Gastroesophageal sphincter (tissue), 3 donors: Measurements from ENCODE around the gene MOK.

Experiments
- POLR2A ChIP-seq, 2 donors: fragments of 450-650 bp; IDR thresholded peaks; one replicate each; pipeline ENCODE4 v1.6.1; 2017; ENCODE audit warnings: antibody characterized with exemption in 2 of 2, mild to moderate bottlenecking in 2 of 2, moderate library complexity in 1 of 2
- POLR2AphosphoS5 ChIP-seq: sonication (generic); formaldehyde crosslinking; IDR thresholded peaks from one replicate; pipeline ENCODE4 v1.6.1; 2017; ENCODE audit warnings: antibody characterized with exemption
- TF ChIP-seq, protein P1 (sequence below), 4 experiments: fragments of 200-600 bp in 2 of 4; fragments of 450-650 bp in 2 of 4; sonication (generic) in 1 of 4; IDR thresholded peaks; one replicate each; pipeline ENCODE4 v1.5.1; 2017 to 2019; ENCODE audit warnings: antibody characterized with exemption in 4 of 4, mild to moderate bottlenecking in 2 of 4, moderate library complexity in 2 of 4

DNA sequence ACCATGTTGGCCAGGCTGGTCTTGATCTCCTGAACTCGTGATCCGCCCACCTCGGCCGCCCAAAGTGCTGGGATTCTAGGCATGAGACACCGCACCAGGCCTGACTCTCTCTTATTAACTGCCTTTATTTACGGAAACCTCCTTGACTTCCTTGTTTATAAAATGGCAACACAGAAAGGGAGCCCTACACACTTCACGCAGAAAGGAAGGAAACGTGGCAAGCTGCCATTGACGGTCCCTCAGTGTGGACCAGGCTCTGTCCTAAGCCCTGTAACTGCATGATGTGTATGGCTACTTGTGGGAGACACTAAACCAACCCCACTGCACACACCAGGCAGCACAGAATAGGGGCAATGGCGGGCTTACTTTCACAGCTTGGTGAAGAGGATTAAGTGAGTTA lies 46.1 kb upstream of the MOK start:
- TF ChIP-seq POLR2AphosphoS5 (no peak), POLR2A (IDR thresholded peaks at IDR 0.05) (no peak)
- TF ChIP-seq, protein P1, sequence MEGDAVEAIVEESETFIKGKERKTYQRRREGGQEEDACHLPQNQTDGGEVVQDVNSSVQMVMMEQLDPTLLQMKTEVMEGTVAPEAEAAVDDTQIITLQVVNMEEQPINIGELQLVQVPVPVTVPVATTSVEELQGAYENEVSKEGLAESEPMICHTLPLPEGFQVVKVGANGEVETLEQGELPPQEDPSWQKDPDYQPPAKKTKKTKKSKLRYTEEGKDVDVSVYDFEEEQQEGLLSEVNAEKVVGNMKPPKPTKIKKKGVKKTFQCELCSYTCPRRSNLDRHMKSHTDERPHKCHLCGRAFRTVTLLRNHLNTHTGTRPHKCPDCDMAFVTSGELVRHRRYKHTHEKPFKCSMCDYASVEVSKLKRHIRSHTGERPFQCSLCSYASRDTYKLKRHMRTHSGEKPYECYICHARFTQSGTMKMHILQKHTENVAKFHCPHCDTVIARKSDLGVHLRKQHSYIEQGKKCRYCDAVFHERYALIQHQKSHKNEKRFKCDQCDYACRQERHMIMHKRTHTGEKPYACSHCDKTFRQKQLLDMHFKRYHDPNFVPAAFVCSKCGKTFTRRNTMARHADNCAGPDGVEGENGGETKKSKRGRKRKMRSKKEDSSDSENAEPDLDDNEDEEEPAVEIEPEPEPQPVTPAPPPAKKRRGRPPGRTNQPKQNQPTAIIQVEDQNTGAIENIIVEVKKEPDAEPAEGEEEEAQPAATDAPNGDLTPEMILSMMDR (IDR thresholded peaks at IDR 0.05) = no peak
